CD14-positive monocyte (primary cell): Measurements from ENCODE around the gene TADA2A. TPM values are rescaled to one million over a fixed set of nuclear protein-coding genes. Genes with fewer than 3 reads are reported as not detected.
"Not testable (repeated sequence)": the region's sequence is repeated elsewhere in the genome, so short reads cannot be mapped to it uniquely, and the experiment has no call there.

ENCODE experiments used
- DNase-seq, 3 donors: peaks; one replicate each; pipeline ENCODE4 v3.0.0-alpha.2; 2011 to 2022
- H2AFZ ChIP-seq: 2 replicates; pipeline ENCODE4 v1.6.0; 2012; ENCODE audit warnings: mild to moderate bottlenecking, low read depth, low read length, inconsistent platforms; ENCODE audit not compliant: insufficient read depth, poor library complexity, severe bottlenecking
- H3K27ac ChIP-seq, 2 donors: 1 replicate in 1 of 2; 2 replicates in 1 of 2; pipeline ENCODE4 v1.5.1; 2012 to 2013; ENCODE audit warnings: low read length in 2 of 2, control low read depth in 1 of 2, inconsistent platforms in 1 of 2, low read depth in 1 of 2, mild to moderate bottlenecking in 1 of 2
- H3K27me3 ChIP-seq, 2 donors: one replicate each; pipeline versions ENCODE4 v1.6.0 to v1.6.1; 2011 to 2013; ENCODE audit warnings: low read length in 2 of 2; ENCODE audit not compliant: control insufficient read depth in 2 of 2, insufficient read depth in 2 of 2
- H3K36me3 ChIP-seq, 2 donors: replicated peaks in 1 of 2; 1 replicate in 1 of 2; 2 replicates in 1 of 2; pipeline versions ENCODE4 v1.5.1 to v1.6.1; 2012 to 2013; ENCODE audit warnings: low read length in 2 of 2, control low read depth in 1 of 2, inconsistent platforms in 1 of 2, mild to moderate bottlenecking in 1 of 2; ENCODE audit not compliant: insufficient read depth in 2 of 2, control insufficient read depth in 1 of 2
- H3K4me1 ChIP-seq, 2 donors: 1 replicate in 1 of 2; 2 replicates in 1 of 2; pipeline versions ENCODE4 v1.5.1 to v1.6.1; 2012 to 2013; ENCODE audit warnings: low read length in 2 of 2, control low read depth in 1 of 2, inconsistent platforms in 1 of 2, mild to moderate bottlenecking in 1 of 2, moderate library complexity in 1 of 2; ENCODE audit not compliant: insufficient read depth in 2 of 2, control insufficient read depth in 1 of 2
- H3K4me2 ChIP-seq: replicated peaks from 2 replicates; pipeline ENCODE3; 2012; ENCODE audit warnings: low read length, moderate library complexity, mild to moderate bottlenecking; ENCODE audit not compliant: poor library complexity, severe bottlenecking; ENCODE audit errors: extremely low read depth
- H3K4me3 ChIP-seq, 3 experiments: fragments of 200-600 bp in 1 of 3; sonication (generic) in 1 of 3; replicated peaks in 1 of 3; 1 replicate in 2 of 3; 2 replicates in 1 of 3; pipeline ENCODE4 v1.5.1; 2011 to 2013; ENCODE audit warnings: low read length in 3 of 3, mild to moderate bottlenecking in 3 of 3, control low read depth in 2 of 3, low read depth in 2 of 3, inconsistent platforms in 1 of 3, moderate library complexity in 1 of 3
- H3K79me2 ChIP-seq: 2 replicates; pipeline ENCODE4 v1.6.0; 2012; ENCODE audit warnings: mild to moderate bottlenecking, control low read depth, inconsistent platforms, low read length, moderate library complexity; ENCODE audit not compliant: insufficient read depth
- H3K9ac ChIP-seq: 2 replicates; pipeline ENCODE4 v1.6.0; 2017; ENCODE audit warnings: low read length, mild to moderate bottlenecking; ENCODE audit not compliant: insufficient read depth, poor library complexity, severe bottlenecking
- H3K9me3 ChIP-seq, 2 donors: replicated peaks in 1 of 2; 1 replicate in 1 of 2; 2 replicates in 1 of 2; pipeline versions ENCODE4 v1.5.1 to v1.6.1; 2012 to 2013; ENCODE audit warnings: low read length in 2 of 2, control low read depth in 1 of 2; ENCODE audit not compliant: control insufficient read depth in 1 of 2, insufficient read depth in 1 of 2
- H4K20me1 ChIP-seq: 2 replicates; pipeline ENCODE4 v1.6.0; 2012; ENCODE audit warnings: mild to moderate bottlenecking, low read length, control low read depth, moderate library complexity; ENCODE audit not compliant: insufficient read depth
- H3K27ac Mint-ChIP-seq, 7 donors: one replicate each; pipeline ENCODE4 v1.8.0; 2020; ENCODE audit warnings: mild to moderate bottlenecking in 7 of 7, mixed read lengths in 7 of 7, moderate library complexity in 6 of 7, inconsistent platforms in 2 of 7
- H3K27me3 Mint-ChIP-seq, 3 donors: one replicate each; pipeline ENCODE4 v1.8.0; 2021 to 2022; ENCODE audit warnings: low read depth in 3 of 3, mild to moderate bottlenecking in 3 of 3, mixed read lengths in 3 of 3, moderate library complexity in 3 of 3, inconsistent platforms in 1 of 3
- H3K36me3 Mint-ChIP-seq, 2 donors: one replicate each; pipeline ENCODE4 v1.8.0; 2020; ENCODE audit warnings: mixed read lengths in 2 of 2, inconsistent platforms in 1 of 2, mild to moderate bottlenecking in 1 of 2
- H3K4me1 Mint-ChIP-seq: one replicate; pipeline ENCODE4 v1.8.0; 2020; ENCODE audit warnings: mild to moderate bottlenecking, mixed read lengths
- H3K4me3 Mint-ChIP-seq, 2 donors: one replicate each; pipeline ENCODE4 v1.8.0; 2020; ENCODE audit warnings: mild to moderate bottlenecking in 2 of 2, mixed read lengths in 2 of 2, moderate library complexity in 1 of 2
- H3K9me3 Mint-ChIP-seq, 7 donors: one replicate each; pipeline ENCODE4 v1.8.0; 2020 to 2022; ENCODE audit warnings: mixed read lengths in 7 of 7, mild to moderate bottlenecking in 6 of 7, moderate library complexity in 6 of 7, inconsistent platforms in 2 of 7
- CTCF ChIP-seq: fragments of 200-600 bp; IDR thresholded peaks from one replicate; pipeline ENCODE4 v1.8.0; 2022; ENCODE audit warnings: antibody characterized with exemption, mild to moderate bottlenecking
- WGBS: methylation state at CpG from one replicate; pipeline ENCODE4 v1.1.5; 2013; ENCODE audit warnings: missing lambda C conversion rate; ENCODE audit not compliant: insufficient coverage; 5-methylcytosine and 5-hydroxymethylcytosine counted together
- intact Hi-C, 2 donors: fragments of 100-400 bp; cut with micrococcal nuclease; formaldehyde crosslinking; loops; one replicate each; pipeline versions ENCODE4 v1.15.0 to v1.15.1; 2023
- polyA plus RNA-seq, 3 donors: library from polyadenylated mRNA; depleted of rRNA in 1 of 3; unstranded in 2 of 3; stranded (reverse) in 1 of 3; fragments of 300-500 nt in 2 of 3; fragments of >200 nt in 1 of 3; fragmentation: Illumina TruSeq in 2 of 3; gene quantifications; 1 replicate in 2 of 3; 2 replicates in 1 of 3; pipeline ENCODE4 v1.2.3, GENCODE V29; 2012 to 2021

TADA2A gene
- polyA plus RNA-seq, 3 donors: 2.9 to 8.2 (median 4.3) TPM

- Histone ChIP-seq H3K4me2 (no peak overlapping the region), H3K4me1 (no peaks in the 10 kb centered on the region), H3K4me3 (no peak overlapping the region), H3K36me3 (peaks cover 52 to 93% of the 10 kb centered on the region in 2 donors), H4K20me1 (no peaks in the 10 kb centered on the region), H3K9ac (no peak overlapping the region), H3K79me2 (no peaks in the 10 kb centered on the region), H3K27ac (no peak overlapping the region), H3K9me3 (no peaks in the 10 kb centered on the region), H3K27me3 (no peaks in the 10 kb centered on the region), H2AFZ (no peak overlapping the region)
- Mint-ChIP-seq H3K27me3 (no peaks in the 10 kb centered on the region), H3K4me1 (no peaks in the 10 kb centered on the region), H3K27ac (peak overlapping the region in 1 of 7 donors; percentile 45), H3K4me3 (no peak overlapping the region), H3K36me3 (peaks cover 54 to 87% of the 10 kb centered on the region in 2 donors), H3K9me3 (no peaks in the 10 kb centered on the region)
- no peak for DNase-seq
- no peak for TF ChIP-seq CTCF
- 100% methylated on average over 2 of the region's 2 CpGs for WGBS
- intact Hi-C loops: no loop called here
Observed at GRCh38 chr17:37440424-37440823, 33.7 kb downstream of the TADA2A start.

- H3K36me3 ChIP-seq: peaks cover 57 to 91% of the 10 kb centered on the region in 2 donors
- H3K79me2 ChIP-seq, H3K9me3 ChIP-seq, DNase-seq, intact Hi-C loops, H3K4me1 ChIP-seq, H3K9me3 Mint-ChIP-seq, H3K4me1 Mint-ChIP-seq, H3K4me3 Mint-ChIP-seq, H3K4me2 ChIP-seq, H4K20me1 ChIP-seq, H2AFZ ChIP-seq, H3K27me3 ChIP-seq, H3K27me3 Mint-ChIP-seq, H3K4me3 ChIP-seq, H3K9ac ChIP-seq: not testable (repeated sequence)
- WGBS: 100% methylated on average over 3 of the region's 12 CpGs
- H3K36me3 Mint-ChIP-seq: peaks cover 59 to 84% of the 10 kb centered on the region in 2 donors
- peak overlapping the region in 1 of 2 donors; percentile 41 for H3K27ac ChIP-seq
- H3K27ac Mint-ChIP-seq: peak overlapping the region in 2 of 7 donors; percentile 2 to 48
Observed at GRCh38 chr17:37441369-37442014, 34.8 kb downstream of the TADA2A start.
